ENCODE results near the gene DBT.
"Not testable (repeated sequence)": the region's sequence is repeated elsewhere in the genome, so short reads cannot be mapped to it uniquely, and the experiment has no call there.

DBT gene

DNA sequence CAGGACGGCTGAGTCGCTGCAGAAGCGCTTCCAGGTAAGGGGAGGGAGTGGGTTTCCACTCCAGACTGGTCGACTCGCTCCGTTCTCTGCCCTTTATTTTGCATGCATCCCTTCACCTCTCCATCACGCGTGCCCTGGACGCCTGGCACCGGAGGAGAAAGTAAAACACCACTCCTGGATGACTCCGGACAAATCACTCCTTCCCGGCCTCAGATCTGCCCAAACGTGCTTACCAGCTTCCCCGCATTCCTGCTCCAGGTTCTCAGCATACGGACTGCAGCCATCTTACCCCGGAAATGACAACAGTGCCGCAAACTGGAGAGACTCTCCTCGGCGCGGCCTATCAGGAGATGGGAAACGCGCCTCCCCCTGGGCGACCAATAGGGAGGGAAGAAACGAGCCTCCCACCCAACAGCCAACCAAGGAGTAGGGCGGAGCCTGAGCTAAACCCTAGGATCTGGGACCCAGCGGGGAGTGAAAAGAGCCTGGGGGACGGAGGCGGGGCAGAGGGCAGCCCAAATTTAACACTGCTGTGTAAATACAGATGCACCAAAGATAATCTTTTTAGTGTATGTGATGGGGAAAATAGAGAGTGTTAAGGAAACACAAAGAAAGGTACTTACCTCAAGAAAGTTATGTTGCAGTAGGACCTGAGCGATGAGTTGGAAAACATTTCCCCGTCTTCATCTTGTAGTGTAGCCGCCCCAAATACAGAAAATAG, at the start of gene DBT:
TSS of gene DBT (minus strand) at position 298 of the 721 bp plus-strand sequence. CDS start at position 284, 14 bp downstream.
- DNase-seq = peak; percentile 95

DNA sequence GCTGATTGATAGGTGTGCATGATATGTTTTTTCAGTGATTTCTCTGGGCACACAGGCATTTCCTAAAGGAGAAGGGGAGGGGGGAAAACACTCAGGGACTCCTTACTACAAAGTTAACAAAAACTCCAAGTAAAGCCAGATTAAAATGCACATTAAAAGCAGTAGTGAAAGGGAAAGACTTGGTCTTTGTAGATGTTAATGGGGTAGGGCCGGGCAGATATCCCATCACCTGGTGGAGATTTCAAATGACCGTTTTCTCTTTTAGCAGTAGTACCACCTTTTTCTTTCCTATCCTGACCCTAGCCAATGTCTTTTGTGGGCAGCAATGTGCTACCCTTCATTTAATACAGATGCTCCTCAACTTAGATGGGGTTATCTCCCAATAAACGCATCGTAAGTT, 48.9 kb upstream of the DBT start:
- no peak for DNase-seq

DNA sequence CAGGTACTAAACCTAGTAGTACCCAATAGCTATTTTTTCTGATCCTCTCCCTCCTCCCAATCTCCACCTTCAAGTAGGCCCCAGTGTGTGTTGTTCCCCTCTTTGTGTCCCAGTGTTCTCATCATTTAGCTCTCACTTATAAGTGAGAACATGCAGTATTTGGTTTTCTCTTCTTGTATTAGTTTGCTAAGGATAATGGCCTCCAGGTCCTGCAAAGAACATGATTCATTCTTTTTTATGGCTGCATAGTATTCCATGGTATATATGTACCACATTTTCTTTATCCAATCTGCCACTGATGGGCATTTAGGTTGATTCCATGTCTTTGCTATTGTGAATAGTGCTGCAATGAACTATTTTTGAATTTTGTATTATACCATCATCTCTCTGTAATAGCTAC, 47.4 kb upstream of the DBT start:
- not testable (repeated sequence) for DNase-seq

DNA sequence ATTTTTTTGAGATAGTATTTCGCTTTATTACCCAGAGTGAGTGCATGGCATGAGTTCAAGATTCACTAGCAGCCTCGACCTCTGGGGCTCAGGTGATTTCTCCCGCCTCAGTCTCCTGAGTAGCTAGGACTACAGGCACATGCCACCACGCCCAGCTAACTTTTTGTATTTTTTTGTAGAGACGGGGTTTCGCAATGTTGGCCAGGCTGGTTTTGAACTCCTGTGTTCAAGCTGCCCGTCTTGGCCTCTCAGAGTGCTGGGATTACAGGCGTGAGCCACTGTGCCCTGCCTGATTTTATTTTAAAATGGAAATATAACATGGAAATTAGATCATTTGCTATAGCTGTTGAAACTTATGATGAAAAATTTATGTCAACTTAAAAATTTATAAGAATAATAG, 46.5 kb upstream of the DBT start:
- no peak for DNase-seq

DNA sequence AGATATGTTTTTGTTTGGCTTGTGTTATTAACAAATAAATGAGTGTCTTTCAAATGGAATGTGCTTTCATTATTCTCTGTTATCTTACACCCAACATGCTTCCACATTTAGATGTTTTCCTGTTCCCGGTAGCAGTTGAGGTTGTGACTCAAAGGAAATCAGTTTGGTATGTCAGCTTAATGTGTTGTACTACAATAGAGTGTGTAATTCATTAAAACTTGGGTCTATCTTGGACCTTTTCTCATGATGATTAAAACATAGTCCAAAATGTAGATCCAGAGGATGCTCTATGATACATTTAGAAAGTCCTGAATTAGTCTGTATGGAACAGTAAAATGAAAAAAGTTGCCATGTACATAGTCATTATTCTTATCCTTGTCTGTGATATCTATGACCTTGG, 43.1 kb upstream of the DBT start:
- DNase-seq = no peak

DNA sequence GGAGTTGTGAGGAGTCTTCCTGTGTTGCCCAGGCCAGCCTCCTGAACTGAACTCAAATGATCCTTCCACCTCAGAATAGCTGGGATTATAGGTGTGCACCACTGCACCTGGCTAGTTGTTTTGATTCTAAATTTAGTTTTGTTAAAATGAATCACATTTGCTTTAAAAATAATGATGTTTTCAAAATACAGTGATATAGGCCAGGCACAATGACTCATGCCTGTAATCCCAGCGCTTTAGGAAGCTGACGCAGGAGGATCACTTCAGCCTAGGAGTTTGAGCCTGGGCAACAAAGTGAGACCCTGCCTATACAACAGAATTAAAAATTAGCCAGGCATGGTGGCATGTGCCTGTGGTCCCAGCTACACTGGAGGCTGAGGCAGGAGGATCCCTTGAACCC, 40.7 kb upstream of the DBT start:
- no peak for DNase-seq

DNA sequence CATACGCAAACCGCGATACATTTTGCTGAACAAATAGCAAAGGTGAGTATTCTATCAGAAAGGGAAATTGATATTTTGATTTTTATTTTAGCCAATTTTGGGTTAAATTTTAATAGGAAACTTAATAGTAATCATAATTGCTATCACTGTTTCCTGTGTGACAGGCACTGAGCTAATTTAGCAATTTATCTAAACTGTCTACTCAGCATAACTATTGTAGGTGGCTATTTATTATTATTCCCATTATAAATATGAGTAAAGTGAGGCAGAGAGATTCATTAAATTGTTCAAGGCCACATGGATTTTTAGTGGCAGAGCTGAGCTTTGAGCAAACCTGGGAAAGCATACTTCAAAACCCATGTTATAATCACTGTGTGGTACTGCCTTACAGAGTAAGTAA, 37.5 kb upstream of the DBT start:
- no peak for DNase-seq

DNA sequence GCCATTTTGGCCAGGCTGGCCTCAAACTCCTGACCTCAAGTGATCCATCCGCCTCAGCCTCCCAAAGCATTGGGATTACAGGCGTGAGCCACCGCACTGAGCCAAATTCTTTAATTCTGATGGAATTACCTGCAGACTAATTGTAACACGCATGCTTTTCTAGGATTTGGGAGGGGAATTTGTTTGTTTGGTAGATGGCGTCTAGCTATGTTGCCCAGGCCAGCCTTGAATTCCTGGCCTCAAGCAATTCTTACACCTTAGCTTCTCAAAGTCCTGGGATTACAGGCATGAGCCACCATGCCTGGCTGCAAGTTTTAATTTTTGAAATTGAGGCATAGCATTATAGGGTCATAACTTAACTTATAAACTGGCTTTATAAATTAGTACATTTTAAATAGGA, 35.0 kb upstream of the DBT start:
- no peak for DNase-seq

DNA sequence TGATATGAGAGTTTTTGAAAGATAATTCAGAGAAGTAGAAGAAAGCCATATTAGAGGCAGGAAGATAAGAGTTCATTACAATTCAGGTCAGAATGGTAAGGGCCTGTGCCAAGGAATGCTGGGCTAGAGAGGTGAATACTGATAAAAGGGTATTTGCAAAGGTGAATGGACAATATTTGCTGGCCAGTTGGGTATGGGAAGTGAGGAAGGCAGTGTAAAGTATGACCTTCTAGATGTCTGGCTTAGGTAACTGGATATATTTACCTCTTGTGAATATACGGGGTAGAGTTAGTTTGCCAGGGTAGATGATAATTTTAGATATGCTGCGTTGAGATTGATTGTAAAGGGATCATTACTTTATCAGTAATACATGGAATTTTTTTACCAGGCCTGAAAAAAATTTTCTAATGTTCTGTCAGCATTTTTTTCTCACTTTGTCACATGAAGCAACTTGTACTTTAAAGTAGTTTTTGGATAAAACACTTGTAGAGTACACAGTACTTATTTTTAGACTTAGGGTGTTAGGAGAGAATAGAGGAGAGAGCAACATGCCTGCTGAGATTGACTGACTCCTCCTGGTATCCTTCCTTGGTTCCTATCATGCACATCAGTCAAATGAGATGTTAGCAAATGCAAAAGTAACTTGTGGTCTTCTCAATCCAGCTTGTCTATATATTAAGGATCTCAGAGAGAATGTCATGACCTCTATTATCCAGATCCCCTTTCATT, 30.5 kb upstream of the DBT start:
- no peak for DNase-seq

DNA sequence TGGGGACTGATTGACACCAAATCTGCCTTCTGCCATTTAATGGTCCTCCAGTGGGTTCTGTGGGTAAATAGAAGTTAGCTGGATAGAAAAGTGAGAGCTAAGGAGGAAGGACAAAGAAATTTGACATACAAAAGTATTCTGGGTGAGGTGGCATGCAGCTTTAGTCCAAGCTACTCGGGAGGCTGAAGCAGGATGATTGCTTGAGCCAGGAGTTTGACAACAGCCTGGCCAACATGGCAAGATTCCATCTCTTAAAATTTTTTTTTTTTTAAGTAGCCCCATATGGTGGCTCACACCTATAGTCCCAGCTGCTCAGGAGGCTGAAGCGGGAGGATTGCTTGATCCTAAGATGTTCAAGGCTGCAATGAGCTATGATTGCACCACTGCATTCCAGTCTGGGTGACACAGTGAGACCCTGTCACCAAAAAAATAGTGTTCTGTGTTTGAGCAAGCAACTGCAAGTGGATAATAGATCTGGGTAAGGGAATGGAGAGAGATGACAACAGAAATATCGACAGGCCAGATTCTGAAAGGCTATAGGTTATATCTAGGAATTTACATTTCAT, 29.8 kb upstream of the DBT start:
- DNase-seq = no peak

DNA sequence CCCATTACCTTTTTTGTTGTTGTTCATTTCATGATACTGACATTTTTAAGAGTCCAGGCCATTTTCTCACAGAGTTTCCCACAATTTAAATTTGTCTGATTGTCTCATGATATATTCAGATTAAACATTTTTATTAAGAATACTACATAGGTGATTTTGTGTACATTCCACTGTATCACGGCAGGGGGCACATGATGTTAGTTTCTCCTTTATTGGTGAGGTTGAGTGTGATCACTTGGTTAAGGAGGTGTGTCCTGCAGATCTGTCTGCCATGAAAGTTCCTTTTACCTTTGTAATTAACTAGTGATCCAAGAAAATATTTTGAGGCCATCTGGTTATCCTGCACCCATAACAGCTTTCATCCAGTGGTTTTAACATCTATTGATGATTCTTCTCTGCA, 28.2 kb upstream of the DBT start:
- no peak for DNase-seq

DNA sequence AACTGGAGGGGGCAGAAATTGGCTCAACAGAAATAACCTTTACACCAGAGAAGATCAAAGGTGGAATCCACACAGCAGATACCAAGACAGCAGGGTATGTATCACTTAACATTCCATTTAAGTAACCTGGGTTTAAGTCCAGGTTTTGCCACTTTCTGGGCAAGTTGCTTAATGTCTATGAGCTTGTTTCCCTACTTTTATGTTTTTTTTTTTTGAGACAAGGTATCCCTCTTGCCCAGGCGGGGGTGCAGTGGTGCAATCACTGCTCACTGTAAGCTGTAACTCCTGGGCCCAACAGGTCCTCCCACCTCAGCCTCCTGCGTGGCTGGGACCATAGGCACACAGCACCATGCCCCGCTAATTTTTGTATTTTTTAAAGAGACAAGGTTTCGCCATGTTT, 18.6 kb upstream of the DBT start:
- DNase-seq = no peak

DNA sequence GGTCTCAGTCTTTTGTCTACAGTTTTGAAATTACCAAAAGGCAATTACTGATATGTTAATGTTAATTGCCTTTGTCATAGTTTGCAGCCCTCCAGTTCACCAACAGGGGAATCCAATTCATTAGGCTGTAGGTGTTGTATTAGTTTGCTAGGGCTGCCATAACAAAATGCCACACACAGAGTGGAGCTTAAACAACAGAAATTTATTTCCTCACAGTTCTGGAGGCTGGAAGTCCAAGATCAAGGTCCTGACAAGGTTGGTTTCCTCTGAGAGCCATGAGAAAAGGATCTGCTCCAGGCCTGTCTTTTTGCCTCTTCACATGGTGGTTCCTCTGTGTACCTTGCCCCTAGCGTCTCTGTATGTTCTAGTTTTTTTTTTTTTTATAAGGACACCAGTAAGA, 17.6 kb upstream of the DBT start:
- no peak for DNase-seq

DNA sequence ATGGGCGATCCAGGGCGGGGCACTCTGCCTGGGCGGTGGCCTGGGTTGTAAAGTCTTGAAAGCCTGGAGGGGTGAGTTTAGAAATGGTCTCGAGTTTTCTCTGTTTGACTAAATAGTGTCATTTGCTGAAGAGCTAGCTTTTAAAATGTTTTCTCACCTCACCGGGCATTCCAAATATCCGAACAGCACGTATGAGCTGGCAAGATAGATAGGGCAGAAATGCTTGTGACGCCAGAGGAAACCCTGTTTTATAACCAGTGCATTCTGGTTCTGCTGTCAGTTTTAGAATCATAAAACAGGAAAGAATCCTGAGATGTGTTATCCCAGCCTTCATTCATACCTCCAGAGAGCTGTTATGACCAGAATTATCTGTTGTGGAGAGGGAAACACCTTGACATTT, 17.1 kb upstream of the DBT start:
- no peak for DNase-seq

DNA sequence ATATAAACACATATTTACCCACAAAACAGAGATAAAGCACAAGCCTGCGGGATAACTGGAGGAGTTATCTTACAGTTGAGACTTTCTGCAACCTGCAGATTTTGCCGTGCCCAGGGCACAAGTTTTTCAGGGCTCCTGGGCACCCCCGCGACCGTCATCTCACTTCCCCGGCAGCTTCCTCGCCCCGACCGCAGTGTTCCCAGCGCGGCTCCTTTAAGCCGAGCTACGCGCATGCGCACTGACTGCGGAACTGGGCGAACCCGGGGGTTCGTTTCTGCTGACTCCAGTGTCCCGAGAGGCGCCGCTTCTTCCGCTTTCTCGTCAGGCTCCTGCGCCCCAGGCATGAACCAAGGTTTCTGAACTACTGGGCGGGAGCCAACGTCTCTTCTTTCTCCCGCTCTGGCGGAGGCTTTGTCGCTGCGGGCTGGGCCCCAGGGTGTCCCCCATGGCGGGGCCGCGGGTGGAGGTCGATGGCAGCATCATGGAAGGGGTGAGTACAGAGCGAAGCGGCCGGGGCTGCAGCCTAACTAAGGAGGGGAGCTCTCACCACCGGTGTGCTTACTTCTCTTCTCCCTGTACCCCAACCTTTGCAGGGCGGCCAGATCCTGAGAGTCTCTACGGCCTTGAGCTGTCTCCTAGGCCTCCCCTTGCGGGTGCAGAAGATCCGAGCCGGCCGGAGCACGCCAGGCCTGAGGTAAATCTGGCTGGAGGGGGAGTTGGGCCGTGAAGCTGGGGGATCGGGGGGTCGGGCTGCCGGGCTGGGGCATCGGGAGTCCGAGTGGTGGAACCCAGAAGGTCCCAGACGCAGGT, 16.5 kb upstream of the DBT start, which contains the start of gene RTCA:
TSS of gene RTCA (plus strand) at position 286 of the 810 bp plus-strand sequence. CDS start at position 446, 160 bp downstream.
- peak; percentile 88 for DNase-seq

DNA sequence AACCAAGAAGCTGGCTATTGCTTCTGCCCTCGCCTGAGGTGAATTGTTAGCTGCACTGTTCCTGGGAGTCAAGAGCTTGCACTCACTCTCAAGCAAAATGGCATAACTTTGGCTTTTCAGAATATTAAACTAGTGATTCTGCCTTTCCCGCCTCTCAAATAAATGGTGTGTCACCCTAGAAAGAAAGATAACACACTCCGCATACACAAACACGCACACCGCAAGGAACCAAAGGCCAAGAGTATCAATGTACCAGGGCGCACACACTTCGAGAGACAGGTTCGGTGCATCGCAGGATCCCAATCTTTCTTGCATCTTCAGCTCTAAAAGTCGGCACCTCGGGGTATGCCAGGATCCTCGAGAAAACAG, 15.9 kb upstream of the DBT start:
- peak; percentile 11 for DNase-seq

DNA sequence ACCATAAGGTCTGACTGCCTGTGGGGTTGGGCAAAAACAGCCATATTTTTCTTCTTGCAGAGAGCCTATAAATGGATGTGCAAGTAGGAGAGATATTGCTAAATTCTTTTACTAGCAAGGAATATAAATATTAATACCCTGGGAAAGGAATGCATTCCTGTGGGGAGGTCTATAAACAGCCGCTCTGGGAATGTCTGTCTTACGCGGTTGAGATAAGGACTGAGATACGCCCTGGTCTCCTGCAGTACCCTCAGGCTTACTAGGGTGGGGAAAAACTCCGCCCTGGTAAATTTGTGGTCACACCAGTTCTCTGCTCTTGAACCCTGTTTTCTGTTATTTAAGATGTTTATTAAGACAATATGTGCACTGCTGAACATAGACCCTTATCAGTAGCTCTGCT, 14.4 kb upstream of the DBT start:
- not testable (repeated sequence) for DNase-seq

DNA sequence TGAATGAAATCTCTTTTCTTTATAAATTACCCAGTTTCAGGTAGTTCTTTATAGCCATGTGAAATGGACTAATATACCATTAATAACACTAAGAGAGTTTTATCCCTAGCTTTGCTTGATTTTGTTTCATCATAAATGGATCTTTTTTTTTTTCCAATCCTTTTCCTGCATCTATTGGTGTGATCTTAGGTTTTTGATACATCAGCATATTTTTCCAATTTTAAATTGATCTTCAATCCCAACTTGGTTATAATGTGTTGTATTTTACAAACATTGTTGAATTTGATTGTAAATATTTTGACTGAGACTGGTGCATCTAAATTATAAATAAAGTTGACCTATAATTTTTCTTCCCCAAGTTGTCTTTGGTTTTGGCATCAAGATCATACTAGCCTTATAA, 12.1 kb upstream of the DBT start:
- DNase-seq = no peak

DNA sequence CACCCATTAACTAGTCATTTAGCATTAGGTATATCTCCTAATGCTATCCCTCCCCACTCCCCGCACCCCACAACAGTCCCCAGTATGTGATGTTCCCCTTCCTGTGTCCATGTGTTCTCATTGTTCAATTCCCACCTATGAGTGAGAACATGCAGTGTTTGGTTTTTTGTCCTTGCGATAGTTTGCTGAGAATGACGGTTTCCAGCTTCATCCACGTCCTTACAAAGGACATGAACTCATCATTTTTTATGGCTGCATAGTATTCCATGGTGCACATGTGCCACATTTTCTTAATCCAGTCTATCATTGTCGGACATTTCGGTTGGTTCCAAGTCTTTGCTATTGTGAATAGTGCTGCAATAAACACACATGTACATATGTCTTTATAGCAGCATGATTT, 8.8 kb upstream of the DBT start:
- not testable (repeated sequence) for DNase-seq

DNA sequence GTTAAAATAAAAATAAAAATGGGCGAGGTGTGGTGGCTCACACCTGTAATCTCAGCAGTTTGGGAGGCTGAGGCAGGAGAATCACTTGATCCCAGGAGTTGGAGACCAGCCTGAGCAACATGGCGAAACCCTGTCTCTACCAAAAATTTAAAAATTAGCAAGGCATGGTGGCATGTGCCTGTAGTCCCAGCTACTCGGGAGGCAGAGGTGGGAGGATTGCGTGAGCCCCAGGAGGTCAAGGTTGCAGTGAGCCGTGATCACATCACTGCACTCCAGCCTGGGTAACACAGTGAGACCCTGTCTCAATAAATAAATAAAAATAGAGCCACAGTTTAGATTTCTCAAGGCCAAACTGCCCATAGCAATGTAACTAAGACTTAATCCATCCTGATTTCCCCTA, 6.6 kb upstream of the DBT start:
- not testable (repeated sequence) for DNase-seq

DNA sequence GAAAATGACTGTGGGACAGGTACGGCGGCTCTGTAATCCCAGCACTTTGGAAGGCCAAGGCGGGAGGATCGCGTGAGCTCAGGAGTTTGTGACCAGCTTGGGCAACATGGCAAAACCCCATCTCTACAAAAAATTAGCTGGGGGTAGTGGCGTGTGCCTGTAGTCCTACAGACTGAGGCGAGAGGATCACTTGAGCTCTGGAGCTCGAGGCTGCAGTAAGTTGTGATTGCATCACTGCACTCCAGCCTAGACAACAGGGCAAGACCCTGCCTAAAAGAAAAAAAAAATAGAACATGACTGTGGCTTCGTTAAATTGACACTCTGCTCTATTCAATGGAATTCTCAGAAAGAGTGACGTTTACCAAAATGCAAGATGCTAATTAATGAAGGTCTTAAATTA, 3.9 kb upstream of the DBT start:
- no peak for DNase-seq

DNA sequence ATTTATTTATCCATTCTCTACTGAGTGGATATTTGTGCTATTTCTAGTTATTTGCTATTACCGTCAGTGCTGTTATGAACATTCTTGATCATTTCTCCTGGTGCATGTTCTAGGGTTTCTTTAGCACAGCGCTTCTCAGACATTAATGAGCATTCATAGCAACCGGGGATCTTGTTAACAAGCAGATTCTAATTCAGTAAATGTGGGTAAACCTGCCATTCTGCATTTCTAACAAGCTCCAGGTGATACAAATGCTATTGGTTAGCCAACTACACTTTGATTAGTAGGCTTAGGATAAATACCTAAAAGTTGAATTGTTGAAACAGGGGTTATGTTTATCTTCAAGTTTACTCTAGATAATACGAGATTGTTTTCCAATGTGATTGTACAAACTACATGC, 3.3 kb upstream of the DBT start:
- DNase-seq = no peak

DNA sequence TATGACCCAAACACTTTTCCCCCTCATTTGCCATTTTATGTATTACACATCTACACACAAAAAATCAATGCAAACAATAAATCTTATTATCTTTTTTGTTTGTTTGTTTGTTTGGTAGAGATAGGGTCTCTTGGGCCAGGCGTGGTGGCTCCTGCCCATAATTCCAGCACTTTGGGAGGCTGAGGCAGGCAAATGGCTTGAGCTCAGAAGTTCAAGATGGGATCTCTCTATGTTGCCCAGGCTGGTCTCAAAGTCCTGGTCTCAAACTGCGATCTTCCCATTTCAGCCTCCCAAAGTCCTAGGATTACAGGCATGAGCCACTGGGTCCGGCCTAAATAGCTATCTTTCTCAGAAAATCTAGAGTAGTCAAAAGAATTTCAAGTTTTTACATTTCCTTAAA, 1.2 kb upstream of the DBT start:
- no peak for DNase-seq

DNA sequence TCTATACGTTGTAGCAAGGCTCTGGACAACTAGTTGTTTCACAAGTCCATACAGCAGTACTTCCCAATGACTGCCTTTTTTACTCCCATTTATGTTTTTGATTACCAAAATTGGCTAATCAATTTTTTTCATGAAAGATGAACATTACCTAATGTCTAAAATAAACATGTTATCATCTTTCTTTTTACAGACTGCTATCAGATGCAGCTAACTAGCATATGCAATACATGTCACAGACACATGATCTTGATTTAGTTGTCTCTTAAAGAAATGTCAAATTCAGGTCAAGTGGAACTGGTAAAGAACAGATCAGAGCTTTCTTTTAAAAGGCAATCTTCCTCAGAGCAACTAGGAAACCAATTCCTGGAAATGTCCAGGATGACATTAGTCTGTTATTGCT, 630 bp upstream of the DBT start:
- no peak for DNase-seq
